HG02884 (cell line): ENCODE measurements around the gene HRK.

Source experiments
- ATAC-seq: cut with Tn5 transposase; IDR thresholded peaks from one replicate; pipeline ENCODE4 v1.9.1; 2021; ENCODE audit warnings: mild to moderate bottlenecking, moderate library complexity; ENCODE audit not compliant: unreplicated experiment

HRK gene

DNA sequence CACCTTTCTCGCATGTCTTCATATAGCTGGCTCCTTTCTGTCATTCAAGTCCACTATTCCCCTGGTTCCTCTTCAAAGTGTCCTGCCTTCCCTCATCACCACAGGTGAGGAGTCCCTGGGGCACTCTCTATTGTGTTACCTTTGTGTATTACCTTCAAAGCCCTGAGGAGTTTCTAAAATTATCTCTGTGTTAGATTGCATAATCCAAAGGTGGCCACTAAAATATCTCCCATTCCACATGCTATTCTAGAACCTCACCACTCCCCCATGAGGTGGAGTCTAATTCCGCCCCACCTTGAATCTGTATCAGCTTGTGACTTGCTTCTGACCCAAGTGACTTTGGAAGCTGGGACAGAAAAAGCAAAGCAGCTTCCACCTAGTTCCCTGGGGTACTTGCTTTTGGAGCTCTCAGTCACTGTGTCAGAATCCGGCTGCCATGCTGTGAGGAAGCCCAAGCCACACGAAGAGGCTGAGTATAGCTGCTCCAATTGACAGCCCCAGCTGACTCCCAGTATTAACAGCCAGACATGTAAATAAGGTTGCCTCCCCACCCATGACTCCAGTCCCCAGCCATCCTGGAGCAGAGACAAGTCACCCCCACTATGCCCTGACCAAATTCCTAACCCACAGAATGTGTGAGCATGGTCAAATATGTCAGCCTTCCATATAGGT lies 6.8 kb downstream of the HRK start:
- ATAC-seq: no peak

DNA sequence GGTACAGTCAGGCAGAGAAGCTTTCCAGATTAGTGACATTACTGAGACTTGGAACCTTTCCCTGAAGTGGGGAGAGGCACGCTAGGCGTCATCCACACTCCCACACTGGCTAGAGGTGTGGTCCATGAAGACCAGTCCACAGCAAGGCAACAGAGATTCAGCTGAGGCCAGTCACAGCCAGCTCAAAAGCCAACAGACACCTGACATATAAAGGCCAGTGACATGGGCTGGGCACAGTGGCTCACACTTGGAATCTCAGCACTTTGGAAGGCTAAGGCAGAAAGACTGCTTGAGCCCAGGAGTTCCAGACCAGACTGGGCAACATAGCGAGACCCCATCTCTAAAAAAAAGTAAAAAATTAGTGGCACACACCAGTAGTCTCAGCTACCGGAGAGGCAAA lies 10.9 kb downstream of the HRK start:
- ATAC-seq: no peak

DNA sequence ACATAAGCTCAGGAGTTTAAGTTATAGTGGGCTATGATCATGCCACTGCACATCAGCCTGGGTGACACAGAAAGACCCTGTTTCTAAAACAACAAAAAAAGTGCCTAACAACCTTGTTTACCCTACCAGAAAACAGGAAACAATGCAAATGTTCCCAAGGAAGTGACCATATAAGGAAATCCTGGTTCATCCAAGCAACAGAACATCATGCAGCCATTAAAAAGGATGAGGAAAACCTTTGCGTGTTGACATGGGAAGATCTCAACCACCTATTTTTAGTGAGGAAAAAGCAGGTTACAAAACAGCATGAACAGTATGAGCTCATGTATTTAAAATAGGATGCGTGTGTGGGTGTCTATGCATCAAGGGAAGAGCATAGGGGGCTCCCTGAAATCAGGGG lies 13.7 kb downstream of the HRK start:
- ATAC-seq: no peak

DNA sequence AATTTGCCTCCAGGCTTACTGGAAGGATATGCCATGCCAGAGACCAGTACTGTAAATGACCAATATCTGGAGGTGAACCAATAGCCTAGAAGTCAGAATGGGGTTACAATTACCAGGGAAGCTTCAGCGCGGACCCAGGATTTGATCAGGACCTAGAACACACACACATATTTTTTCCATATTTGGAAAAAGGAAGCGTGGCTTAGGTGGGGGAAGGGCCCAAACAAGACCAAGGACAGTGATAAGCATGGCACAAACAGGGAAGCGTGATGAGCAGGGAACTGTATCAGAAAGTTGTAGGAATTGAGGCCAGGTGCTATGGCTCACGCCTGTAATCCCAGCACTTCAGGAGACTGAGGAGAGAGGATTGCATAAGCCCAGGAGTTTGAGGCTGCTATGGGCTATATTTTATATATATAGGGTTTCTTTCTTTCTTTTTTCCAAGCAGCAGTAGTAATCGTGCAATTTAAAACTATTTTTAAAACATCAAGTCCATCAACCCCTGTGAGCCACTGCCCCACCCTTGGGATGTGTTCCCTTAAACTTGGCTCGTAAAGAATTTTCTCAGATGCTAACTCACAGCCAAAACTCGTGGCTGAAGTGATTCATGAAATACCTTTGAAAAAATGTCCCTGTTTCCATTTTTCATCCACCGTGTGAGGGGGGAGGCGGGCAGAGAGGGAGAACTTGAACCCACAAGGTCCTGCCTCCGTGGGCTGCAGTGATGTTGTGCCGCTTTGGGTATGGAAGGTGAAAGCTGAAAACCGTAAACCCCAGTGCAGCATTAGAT lies 16.7 kb downstream of the HRK start:
- no peak for ATAC-seq

DNA sequence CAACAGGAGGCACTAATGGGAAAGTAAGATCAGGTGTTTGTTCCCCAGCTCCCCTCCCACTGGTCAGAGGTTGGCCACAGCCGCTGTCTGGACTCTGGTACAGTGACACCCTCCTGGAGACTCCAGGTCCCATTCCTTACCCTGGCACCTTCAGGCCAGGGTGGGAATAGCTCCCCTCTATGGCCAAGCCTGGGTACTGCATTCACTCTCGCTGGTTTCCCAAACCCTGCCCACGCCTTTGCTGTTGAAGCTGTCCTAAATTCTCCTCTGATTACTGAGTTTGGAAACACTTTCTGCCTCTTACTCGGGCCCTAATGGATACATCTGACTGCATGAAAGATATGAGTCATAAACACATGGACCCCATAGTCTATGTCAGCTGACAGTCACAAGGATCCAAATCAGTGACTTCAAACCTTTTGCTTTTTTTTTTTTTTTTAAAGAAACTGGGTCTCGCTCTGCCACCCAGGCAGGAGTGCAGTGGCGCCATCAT lies 17.9 kb downstream of the HRK start:
- ATAC-seq: no peak

DNA sequence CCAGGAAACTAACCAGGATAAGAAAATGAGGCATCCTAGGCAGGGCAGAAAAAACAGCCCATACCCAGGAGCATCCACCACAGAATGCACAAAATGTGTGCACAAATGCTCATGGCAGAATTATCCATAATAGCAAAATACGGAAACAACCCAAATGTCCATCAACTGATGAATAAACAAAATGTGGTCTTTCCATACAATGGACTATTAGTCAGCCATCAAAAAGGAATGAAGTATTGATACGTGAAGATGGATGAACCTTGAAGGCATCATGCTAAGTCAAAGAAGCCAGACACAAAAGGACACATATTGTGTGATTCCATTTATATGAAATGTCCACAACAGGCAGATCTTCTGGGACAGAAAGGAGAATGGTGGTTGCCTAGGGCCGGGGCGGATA lies 19.1 kb downstream of the HRK start:
- no peak for ATAC-seq

DNA sequence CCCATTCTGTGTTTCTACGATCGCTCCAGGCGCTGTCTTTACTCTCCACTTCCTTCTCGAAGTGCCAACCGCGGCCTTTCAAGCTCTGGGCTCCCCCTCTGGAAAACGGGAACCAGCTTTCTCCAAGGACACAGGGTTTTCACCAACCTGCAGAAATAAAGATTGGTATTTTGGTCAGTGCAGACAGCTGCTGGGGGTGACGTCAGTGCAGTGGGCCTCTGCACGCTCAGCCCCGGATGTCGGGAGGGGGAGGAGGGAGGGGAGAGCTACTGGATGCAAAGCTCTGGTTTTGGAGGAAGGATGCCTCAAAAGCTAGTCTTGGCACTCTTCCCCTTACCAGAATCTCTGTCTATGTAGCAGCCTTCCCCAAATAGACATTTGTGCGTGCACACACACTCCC lies 19.9 kb downstream of the HRK start:
- ATAC-seq: peak; percentile 84

DNA sequence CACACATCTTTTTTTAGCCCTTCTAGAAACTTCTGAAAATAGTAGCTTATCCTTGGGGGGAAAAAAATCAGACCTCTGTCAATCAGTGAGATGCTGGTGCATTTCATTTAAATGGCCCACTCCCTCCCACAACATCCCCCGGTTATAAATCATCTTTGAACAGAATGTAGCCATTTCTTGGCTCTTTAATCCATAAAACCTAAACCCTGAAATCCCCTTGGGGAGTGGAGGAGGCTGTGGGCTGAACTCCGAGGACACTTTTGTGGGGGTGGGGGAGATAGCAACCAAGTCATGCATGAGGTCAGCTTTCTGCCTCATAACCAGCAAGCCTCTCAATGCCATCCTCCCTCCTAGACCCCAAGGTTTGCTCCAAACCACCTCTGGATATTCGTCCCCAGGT lies 21.0 kb downstream of the HRK start:
- ATAC-seq: no peak

DNA sequence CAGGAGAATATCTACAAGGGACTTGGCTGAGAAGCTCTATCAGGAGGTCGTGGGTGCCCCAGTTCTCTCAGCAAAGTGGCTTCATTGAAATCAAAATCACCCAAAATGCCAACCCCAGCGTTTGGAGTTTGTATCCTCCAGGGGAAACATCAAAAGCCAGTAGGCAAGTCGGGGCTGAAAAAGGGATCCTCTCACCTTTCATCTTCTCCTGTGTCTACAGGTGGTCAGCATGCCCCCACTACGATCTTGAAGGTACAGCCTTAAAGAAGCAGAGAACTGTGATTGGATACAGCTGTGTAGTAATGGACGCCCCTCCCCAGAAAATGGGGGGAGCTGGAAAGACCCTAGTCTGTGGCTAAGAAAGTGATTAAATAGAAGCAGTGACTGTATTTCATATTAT lies 22.2 kb downstream of the HRK start:
- ATAC-seq: no peak

DNA sequence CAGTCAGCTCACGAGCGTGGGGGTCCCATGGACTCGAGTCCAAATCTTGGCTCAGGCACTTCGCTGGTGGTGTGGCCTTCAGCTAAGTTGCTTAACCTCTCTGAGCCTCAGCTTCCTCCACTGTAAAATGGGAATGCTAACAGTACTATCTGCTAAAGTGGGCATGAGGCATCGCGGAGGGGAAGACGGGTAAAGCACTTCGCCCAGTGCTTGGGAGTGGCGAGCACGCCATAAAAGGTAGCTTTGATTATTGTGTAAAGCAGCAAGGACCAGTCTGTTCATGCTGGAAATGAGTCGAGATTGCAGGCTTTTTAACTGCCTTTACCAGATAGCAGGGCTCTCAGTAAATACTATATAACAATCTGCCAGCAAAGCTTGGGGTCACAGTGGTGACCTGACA lies 24.5 kb downstream of the HRK start:
- no peak for ATAC-seq

DNA sequence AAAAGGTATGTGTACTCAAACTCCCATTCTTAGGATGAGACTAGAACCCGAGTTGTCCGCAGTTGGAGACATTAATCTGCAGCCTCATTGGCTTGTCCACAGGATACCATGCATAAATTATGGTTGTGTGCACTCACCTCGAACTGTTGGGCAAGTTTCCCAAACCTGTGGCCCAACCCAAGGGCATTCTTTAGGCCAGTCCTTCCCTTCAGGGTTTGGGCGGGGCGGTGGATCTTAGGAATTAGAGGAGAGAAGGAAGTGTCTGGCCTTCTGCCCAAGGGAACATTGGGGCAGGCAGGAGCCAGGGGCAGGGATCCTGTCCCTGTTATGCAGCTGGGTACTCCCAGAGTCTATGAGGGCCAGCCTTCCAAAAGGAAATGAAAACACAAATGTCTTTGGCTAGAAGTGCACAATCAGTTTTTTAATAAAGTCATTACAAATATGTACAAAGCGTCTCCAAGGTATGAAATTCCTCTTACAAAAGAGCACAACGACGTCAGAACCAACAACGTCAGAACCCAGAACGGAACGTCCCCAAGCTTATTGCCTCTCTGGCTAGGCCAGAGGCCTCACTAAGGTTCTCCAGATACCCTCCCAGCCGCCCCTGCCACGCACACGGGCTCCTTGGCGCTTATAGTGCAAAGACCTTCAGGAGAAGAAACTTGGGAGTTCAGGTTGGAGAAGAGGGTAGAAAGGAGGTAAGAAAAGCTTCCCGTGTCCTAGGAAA lies 25.3 kb downstream of the HRK start:
- ATAC-seq: no peak

DNA sequence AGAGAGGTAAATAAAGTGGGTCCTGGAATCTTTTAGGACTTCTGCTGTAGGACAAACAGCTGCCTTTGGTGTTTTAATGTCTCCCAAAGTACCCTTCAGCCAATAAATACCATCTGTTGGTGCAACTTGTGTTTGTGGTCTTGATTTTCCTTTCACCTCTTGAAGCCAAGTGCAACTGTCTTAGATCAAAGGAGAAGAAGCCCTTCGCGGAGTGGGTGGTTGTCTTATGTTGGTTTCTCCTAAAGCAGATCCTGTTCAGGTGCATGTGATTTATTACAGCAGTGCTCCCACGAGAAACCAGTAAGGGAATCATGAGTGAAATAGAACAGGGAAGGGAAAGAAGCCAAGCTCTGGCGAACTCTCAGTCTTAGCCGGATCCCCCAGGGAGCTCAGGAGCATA lies 27.7 kb downstream of the HRK start:
- no peak for ATAC-seq

DNA sequence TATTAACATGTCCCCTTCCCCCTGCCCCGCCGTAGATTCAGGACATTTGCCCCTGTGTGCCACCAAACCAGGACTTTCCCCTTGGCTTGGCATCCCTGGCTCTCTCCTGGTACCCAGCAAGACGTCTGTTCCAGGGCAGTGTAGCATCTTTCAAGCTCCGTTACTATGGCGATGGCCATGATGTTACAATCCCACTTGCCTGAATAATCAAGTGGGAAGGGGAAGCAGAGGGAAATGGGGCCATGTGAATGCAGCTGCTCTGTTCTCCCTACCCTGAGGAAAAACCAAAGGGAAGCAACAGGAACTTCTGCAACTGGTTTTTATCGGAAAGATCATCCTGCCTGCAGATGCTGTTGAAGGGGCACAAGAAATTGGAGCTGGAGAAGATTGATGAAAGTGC lies 28.9 kb downstream of the HRK start:
- ATAC-seq: no peak

DNA sequence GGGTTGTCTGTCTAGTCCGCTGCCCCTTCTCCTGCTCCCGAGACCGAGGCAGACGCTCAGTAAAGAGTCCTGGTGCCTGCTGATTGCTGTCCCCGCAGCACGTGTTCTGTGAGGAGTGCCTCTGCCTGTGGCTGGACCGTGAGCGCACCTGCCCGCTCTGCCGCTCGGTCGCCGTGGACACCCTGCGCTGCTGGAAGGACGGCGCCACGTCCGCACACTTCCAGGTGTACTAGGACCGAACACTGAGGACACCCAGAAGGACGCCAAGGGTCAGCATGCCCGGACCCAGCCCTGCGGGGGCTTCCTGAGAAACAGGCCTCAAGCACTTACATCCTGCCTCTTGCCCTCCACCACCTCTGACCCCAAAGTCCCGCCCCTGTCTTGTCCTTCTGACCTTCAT lies 32.0 kb downstream of the HRK start:
- no peak for ATAC-seq

DNA sequence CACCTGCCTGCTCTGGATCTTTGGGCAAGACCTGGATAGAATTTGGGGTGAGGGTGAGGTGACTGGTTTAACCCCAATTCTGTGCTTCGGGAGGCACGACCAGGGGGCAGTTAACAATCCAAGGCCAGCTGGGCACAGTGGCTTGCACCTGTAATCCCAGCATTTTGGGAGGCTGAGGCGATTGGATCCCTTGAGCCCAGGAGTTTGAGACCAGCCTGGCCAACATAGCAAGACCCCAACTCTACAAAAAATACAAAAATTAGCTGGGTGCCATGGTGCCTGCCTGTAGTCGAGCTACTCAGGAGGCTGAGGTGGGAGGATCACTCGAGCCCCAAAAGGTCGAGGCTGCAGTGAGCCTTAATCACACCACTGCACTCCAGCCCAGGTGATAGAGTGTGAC lies 38.2 kb downstream of the HRK start:
- ATAC-seq: no peak

DNA sequence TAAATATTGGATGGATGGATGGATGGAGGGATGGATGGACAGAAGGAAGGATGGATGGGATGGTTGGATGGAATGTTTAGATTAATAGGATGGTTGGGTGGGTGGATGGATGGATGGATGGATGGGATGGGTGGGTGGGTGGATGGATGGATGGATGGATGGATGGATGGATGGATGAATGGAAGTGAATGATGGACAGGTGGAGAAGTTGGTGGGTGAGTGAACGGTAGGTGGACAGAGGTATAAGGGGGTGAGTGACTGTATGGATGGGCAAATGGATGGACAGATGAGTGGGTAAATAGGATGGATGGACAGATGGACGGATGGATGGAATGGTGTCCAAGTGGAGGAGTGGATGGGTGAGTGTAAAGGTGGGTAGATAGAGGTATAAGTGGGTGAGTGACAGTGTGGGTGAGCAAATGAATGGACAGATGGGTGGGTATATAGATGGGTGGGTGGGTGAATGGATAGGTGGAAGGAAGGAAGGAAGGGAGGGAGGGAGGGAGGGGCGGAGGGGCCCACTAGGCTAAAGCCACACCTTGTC lies 41.9 kb downstream of the HRK start:
- no peak for ATAC-seq

DNA sequence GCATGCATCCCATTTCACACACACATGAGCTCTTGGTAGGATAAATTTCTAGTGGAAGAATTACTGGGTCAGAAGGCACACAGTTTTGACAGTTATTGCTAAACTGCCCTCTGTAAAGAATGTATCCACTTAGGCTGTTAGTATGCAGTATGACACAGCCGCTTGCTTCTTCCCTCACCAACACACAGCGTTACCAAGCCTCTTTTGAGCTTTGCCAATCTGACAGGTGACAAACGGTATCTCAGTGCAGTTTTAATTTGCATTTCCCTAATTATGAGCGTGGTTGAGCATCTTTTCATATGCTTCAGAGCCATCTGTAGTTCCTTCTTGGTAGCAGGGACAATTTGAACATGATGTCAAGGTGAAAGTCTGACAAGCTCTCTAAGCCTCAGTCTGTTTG lies 42.9 kb downstream of the HRK start:
- ATAC-seq: no peak

DNA sequence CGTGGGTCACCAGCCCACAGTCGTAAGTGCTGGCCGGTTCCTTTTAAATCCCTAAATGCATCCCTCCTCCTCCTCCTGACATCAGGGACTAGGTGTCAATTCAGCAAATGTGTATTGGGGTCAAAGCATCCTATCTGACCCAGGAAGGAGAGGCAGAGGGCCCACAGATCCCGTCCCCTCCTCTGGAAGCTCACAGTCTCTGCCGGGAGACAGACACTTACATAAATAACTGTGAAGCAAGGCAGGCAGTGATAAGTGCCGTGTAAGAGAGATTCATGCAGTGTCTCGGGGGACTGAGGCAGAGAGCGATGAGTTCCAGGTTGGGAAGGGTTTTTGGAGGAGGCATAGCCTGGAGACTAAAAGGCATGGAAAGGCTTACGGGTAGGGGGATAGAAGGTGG lies 44.1 kb downstream of the HRK start:
- no peak for ATAC-seq

DNA sequence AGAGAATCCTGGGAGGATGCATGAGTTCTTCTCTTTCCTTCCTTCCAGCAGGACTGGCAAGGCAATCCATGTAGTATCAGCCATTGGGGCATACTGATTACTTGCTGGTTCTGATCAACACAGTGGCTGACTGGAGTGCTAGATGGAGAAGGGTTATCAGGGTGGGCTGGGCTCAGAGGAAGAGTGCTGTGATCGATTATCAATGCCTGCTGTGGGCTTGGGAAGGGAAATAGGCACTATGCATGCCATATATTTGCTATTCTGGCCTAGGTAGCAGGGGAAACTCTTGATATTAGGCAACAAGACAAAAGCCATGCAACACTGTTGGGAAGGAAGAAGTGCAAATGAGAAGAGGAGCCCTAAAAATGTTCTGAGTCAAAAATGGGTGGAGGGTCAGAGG lies 45.8 kb downstream of the HRK start:
- no peak for ATAC-seq

DNA sequence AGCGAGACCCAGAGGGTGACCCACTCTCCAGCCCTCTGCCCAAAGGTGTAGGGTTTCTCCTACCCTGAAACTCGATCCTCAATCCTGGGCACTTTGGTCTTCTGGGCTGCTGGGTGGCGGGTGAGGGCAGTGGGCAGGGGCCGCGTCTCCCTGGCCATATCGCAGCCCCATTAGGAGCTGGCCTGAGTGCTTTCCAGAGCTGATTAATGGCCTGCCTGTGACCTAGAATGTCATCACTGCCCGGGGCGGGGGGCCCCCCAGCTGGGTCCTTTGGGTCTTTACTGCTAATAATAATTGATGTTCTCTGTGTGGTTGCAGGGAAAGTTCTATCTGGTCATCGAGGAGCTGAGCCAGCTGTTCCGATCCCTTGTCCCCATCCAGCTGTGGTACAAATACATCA lies 47.8 kb downstream of the HRK start:
- ATAC-seq: no peak

DNA sequence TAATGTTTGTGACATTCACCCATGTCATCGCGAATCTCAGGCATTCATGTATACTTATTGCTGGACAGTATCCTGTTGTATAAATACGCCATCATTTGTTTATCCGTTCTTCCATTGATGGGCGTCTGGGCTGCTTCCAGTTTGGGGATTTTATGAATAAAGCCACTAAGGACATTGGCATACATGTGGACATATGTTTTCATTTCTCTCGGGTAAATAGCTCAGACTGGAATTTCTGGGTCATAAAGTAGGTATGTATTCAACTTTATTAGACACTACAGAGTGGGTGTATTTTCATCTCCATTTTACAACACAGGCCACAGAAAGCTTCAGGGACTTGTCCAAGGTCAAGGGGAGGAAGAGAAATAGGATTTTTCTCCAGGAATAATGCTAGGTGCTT lies 48.9 kb downstream of the HRK start:
- no peak for ATAC-seq

DNA sequence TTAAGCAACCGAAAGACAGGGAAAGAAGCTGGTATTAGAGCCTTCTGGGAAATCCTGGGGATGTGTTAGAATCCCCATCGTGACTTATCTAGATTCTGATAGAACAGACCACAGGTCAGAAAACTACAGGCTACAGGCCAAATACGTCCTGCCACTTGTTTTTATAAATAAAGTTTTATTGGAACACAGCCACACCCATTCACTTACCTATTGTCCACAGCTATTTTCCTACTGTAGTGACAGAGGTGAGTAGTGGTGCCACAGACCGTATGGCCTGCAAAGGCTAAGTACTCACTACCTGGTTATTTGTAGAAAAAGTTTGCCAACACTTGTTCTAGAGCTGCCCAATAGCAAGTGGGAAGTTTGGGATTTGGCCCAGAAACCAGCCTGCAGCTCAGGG lies 53.8 kb downstream of the HRK start:
- ATAC-seq: no peak
